ENCODE data around the gene ADGRG6. TPM values are rescaled to one million over a fixed set of nuclear protein-coding genes. Genes with fewer than 3 reads are reported as not detected.

Gene ADGRG6
- total RNA-seq, 4 donors from 2014 or later = 56.6 to 147 (median 69.1) TPM

GRCh38 chr6:142457638-142458406, 156.0 kb downstream of the ADGRG6 start:
- Histone ChIP-seq H3K27ac (no peak overlapping the region), H3K4me1 (no peaks in the 10 kb centered on the region), H3K27me3 (no peaks in the 10 kb centered on the region), H3K36me3 (no peaks in the 10 kb centered on the region), H3K9me3 (no peaks in the 10 kb centered on the region), H3K4me3 (no peak overlapping the region)
- DNase-seq (ENCODE audit: low spot score in 2 of 2) = no peak
- TF ChIP-seq POLR2A (IDR thresholded peaks at IDR 0.05) (no peak), EP300 (IDR thresholded peaks at IDR 0.05) (no peak), POLR2AphosphoS5 (IDR thresholded peaks at IDR 0.05) (no peak)
- TF ChIP-seq, protein P1, sequence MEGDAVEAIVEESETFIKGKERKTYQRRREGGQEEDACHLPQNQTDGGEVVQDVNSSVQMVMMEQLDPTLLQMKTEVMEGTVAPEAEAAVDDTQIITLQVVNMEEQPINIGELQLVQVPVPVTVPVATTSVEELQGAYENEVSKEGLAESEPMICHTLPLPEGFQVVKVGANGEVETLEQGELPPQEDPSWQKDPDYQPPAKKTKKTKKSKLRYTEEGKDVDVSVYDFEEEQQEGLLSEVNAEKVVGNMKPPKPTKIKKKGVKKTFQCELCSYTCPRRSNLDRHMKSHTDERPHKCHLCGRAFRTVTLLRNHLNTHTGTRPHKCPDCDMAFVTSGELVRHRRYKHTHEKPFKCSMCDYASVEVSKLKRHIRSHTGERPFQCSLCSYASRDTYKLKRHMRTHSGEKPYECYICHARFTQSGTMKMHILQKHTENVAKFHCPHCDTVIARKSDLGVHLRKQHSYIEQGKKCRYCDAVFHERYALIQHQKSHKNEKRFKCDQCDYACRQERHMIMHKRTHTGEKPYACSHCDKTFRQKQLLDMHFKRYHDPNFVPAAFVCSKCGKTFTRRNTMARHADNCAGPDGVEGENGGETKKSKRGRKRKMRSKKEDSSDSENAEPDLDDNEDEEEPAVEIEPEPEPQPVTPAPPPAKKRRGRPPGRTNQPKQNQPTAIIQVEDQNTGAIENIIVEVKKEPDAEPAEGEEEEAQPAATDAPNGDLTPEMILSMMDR (IDR thresholded peaks at IDR 0.05) = no peak
- WGBS = 87% methylated on average over 1 of the region's 1 CpG

DNA sequence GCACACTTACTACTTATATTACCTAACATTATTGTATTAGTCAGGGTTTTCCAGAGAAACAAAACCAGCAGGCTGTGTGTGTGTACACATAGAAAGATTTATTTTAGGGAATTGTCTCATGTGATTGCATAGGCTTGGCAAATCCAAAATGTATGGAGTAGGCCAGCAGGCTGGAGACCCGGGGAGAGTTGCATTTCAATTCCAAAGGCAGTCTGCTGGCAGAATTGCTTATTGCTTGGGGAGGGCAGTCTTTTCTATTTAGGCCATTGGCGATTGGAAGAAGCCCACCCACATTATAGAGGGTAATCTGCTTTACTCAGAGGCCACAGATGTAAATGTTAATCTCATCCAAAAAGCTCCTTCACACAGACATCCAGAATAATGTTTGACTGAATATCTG, 157.0 kb downstream of the ADGRG6 start:
- WGBS = 61% methylated on average over 2 of the region's 2 CpGs
- H3K4me3 ChIP-seq = no peak overlapping the region
- no peak for DNase-seq (ENCODE audit: low spot score in 2 of 2)
- no peaks in the 10 kb centered on the region for H3K27me3 ChIP-seq
- H3K9me3 ChIP-seq = no peaks in the 10 kb centered on the region
- no peak overlapping the region for H3K27ac ChIP-seq
- H3K36me3 ChIP-seq = no peaks in the 10 kb centered on the region
- H3K4me1 ChIP-seq = no peaks in the 10 kb centered on the region
- TF ChIP-seq POLR2AphosphoS5 (IDR thresholded peaks at IDR 0.05) (no peak), EP300 (IDR thresholded peaks at IDR 0.05) (no peak), POLR2A (IDR thresholded peaks at IDR 0.05) (no peak)
- TF ChIP-seq, protein P1 (IDR thresholded peaks at IDR 0.05) = no peak

DNA sequence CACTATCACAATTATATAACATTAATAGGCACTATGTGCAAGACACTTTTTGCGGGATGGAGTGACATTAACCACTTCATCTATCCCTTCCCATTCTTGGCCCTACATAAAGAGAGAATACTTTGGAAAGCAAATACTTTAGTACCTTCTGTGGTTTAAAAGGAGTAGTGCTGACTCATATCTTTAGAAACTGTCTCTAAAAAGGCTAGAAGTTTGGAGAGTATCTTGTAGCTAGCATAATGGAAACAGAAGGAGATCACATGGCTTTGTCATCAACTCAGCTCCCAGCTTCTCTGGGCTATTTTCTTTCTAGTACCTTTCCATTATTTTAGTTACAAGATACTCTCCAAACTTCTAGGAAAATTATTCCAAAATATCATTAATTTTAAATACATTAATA, 157.5 kb downstream of the ADGRG6 start:
- no peak overlapping the region for H3K27ac ChIP-seq
- no peaks in the 10 kb centered on the region for H3K4me1 ChIP-seq
- H3K27me3 ChIP-seq = no peaks in the 10 kb centered on the region
- 91% methylated on average over 1 of the region's 1 CpG for WGBS
- H3K9me3 ChIP-seq = no peaks in the 10 kb centered on the region
- H3K36me3 ChIP-seq = no peaks in the 10 kb centered on the region
- TF ChIP-seq, protein P1 (IDR thresholded peaks at IDR 0.05) = no peak
- TF ChIP-seq POLR2A (IDR thresholded peaks at IDR 0.05) (no peak), EP300 (IDR thresholded peaks at IDR 0.05) (no peak)
- no peak for DNase-seq (ENCODE audit: low spot score in 2 of 2)
- no peak overlapping the region for H3K4me3 ChIP-seq

DNA sequence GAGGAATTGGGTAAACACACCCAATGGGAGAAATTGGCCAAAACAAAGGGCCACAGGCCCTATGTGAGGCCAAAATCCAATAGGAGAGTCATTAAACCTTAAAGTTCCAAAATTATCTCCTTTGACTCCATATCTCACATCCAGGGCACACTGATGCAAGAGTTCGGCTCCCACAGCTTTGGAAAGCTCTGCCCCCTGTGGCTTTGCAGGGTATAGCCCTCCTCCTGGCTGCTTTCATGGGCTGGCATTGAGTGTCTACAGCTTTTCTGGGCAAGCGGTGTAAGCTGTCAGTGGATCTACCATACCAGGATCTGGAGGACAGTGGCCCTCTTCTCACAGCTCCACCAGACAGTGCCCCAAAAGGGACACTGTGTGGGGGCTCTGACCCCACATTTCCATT, 160.5 kb downstream of the ADGRG6 start:
- H3K4me3 ChIP-seq = no peak overlapping the region

GRCh38 chr6:142463988-142464387, 162.2 kb downstream of the ADGRG6 start:
- H3K27ac ChIP-seq = no peak overlapping the region
- WGBS = 92% methylated on average over 6 of the region's 6 CpGs
- no peaks in the 10 kb centered on the region for H3K4me1 ChIP-seq
- H3K27me3 ChIP-seq = no peaks in the 10 kb centered on the region
- no peaks in the 10 kb centered on the region for H3K9me3 ChIP-seq
- H3K36me3 ChIP-seq = no peaks in the 10 kb centered on the region
- DNase-seq (ENCODE audit: low spot score in 2 of 2) = no peak
- H3K4me3 ChIP-seq = no peak overlapping the region
- TF ChIP-seq POLR2AphosphoS5 (IDR thresholded peaks at IDR 0.05) (no peak), POLR2A (IDR thresholded peaks at IDR 0.05) (no peak), EP300 (IDR thresholded peaks at IDR 0.05) (no peak)
- TF ChIP-seq, protein P1 (IDR thresholded peaks at IDR 0.05) = no peak

More for the DNA sequence above, 160.5 kb downstream of the ADGRG6 start:
- no peaks in the 10 kb centered on the region for H3K27me3 ChIP-seq
- TF ChIP-seq POLR2AphosphoS5 (IDR thresholded peaks at IDR 0.05) (no peak), POLR2A (IDR thresholded peaks at IDR 0.05) (no peak), EP300 (IDR thresholded peaks at IDR 0.05) (no peak)
- TF ChIP-seq, protein P1 (IDR thresholded peaks at IDR 0.05) = no peak
- no peaks in the 10 kb centered on the region for H3K4me1 ChIP-seq
- WGBS = 100% methylated on average over 2 of the region's 2 CpGs
- no peaks in the 10 kb centered on the region for H3K36me3 ChIP-seq
- DNase-seq (ENCODE audit: low spot score in 2 of 2) = no peak
- H3K9me3 ChIP-seq = no peaks in the 10 kb centered on the region
- H3K27ac ChIP-seq = no peak overlapping the region

Measured in suprapubic skin (tissue), 4 donors.